HT-29 (cell line): ENCODE data around the gene GLMN. TPM values are rescaled to one million over a fixed set of nuclear protein-coding genes. Genes with fewer than 3 reads are reported as not detected.
"Not testable (repeated sequence)": the region's sequence is repeated elsewhere in the genome, so short reads cannot be mapped to it uniquely, and the experiment has no call there.

ENCODE experiments used
- DNase-seq: peaks from one replicate; pipeline ENCODE4 v3.0.0-alpha.2; 2015; ENCODE audit warnings: low spot score
- total RNA-seq: library from RNA; depleted of rRNA; stranded (reverse); fragments of >200 nt; shearing (Covaris generic); gene quantifications from 2 replicates; pipeline ENCODE4 v1.2.3, GENCODE V29; 2014

The GLMN gene
- total RNA-seq, 1 experiment from 2014 or later = 2.3 TPM

DNA sequence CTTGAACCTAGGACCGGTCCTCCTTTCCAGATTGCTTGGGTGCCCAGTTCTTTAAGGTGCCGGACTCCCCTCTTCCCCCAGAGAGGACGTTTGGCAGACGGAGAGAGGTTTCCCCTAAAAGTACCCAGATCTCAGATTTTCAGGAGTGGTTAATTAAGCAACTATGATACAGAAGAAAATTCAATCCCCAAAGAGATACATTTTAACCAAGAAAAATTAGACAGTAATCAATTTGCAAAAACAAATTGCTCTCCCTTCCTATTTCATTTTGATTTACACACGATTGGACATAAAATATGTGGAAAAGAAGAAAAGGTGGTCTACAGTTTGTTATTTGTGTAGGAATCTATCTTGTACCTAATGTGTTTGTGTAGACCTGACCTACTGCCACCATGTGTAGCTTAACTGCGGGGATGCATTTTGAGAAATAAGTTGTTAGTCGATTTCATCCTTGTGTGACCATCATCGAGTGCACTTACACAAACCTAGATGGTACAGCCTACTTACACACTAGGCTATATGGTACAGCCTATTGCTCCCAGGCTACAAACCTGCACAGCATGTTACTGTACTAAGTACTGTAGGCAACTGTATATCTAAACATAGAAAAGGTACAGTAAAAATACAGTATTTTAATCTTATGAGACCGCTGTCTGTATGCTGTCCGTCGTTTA lies 827 bp upstream of the GLMN start:
- peak; percentile 35 for DNase-seq

DNA sequence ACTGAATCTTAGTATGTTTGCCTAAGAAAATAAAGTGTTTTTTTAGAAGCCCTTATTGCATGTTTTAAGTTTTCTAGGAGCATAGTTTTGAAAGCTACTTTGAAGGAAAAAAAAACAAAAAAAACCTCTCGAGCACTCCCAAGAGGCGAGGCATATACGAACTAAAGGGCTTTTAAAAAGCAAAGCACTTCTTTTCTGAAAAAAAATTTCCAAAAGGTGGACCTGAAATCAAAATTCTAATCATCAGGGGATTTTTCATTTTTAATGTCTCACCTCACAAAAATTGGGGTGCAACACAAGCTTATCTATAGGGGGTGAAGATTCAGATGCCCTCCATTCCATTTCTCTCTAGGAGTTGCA lies 594 bp downstream of the GLMN start:
- DNase-seq = no peak

DNA sequence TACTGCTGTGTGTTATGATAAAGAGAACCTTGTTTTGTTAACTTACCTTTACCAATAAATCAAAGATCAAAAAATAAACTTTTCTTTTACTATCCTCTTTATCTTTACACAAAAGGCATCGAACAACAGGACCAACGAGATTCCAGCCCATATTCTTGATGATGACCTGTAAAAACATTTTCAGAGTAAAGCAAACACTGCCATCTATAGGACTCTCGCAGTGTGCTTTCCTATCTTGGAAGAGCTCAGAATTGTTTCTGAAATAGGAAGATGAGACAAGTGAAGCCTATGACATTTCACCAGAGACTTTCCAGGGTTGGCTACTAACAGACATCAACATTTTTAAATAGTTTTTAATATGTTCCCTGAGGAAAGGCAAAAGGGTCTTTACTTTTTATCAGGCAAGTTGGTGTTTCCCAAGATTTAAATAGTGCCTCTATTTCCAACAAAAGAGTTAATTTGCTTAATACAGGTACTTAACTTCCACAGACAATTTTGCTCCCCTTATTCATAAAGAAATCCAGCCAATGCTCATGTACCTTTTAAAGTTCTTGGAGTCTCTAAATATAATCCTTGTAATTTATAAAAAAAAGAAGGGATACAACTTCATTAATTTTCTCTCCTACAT lies 7.3 kb downstream of the GLMN start:
- DNase-seq = peak; percentile 71

DNA sequence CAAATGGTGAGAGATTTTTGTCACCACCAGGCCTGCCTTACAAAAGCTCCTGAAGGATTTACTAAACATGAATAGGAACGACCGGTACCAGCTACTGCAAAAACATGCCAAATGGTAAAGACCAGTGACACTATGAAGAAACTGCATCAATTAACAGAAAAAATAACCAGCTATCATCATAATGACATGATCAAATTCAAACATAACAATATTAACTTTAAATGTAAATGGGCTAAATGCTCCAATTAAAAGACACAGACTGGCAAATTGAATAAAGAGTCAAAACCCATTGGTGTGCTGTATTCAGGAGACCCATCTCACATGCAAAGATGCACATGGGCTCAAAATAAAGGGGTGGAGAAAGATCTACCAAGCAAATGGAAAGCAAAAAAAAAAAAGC lies 17.4 kb downstream of the GLMN start:
- DNase-seq = not testable (repeated sequence)

DNA sequence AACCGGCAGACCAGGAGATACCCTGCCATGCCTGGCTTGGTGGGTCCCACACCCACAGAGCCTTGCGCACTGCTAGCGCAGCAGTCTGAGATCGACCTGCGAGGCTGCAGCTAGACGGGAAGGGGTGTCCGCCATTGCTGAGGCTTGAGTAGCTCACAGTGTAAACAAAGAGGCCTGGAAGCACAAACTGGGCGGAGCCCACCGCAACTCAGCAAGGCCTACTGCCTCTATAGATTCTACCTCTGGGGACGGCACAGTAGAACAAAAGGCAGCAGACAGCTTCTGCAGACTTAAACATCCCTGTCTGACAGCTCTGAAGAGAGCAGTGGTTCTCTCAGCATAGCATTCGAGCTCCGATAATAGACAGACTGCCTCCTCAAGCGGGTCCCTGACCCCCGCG lies 19.0 kb downstream of the GLMN start:
- DNase-seq = not testable (repeated sequence)

DNA sequence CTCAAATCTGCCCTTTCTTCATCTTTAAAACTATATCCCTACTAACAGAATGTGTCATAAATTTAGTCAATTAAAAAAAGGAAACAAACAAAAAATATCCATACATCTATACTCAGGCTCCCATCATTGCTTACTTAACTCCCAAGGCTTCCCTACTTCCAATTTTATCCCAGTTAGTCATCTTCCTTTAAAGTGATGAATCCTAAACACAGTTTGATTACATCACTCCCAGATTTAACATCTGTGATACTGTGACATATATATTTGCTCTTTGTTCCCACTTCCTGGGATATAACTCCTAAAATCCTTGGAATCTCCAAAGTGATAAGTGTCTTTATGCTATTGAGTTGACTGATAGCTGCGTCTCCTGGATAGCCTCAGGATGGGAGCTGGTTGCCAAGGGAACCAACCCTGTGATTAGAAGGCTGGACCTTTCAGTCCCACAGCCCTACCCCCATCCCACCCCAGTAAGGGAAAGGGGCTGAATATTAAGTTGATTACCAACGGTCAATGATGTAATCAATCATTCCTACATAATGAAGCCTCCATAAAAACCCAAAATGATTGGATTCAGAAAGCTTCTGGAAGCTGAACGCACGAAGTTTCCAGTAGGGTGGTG lies 21.6 kb downstream of the GLMN start:
- no peak for DNase-seq

DNA sequence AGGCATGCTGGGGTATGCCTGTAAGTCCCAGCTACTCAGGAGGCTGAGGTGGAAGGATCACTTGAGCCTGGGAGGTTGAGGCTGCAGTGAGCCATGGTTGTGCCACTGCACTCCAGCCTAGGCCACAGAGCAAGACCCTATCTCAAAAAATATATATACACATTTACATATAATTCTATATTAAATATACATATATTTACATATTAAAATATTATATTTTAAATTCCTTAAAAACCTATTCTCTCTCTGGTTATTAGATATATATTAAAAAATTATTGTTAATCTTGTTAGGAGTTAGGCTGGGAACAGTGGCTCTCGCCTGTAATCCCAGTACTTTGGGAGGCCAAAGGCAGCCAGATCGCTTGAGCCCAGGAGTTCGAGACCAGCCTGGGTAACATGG lies 22.7 kb downstream of the GLMN start:
- no peak for DNase-seq

DNA sequence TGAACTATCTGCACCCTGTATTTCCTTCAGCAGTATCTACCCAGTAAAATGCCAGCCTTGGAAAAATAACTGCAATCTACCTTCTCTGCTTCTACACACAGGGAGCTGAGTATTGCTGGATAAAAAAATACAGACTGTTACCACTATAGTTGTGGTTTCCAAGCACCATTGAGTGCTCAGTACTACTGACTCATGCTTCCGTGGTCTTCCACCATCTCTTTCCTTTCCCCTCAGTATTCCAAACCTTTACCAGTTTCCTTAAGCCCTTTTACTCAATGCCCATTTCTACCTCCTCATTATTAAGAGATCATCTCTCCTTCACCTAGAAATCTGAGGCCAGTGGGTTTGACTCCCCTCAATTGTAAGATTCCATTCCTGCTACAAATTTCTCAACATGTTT lies 23.8 kb downstream of the GLMN start:
- no peak for DNase-seq

DNA sequence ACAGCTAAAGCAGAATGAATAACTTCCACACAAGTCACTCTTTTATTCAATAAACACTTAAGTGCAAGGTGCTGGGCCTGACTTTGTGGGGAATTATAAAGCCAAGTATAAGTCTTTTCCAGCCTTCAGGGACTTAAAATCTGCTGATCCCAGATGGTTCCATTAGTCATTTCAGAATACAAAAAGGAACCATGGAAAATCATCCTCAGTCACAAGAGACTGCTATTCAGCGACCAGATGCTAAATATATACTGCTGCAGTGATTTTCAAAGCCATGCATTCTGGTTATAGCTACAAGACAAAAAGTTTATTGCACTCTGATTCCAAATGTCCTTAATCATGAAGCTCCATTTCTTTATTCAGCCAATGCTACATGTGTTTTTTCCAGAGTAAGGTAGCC lies 25.7 kb downstream of the GLMN start:
- DNase-seq = no peak

DNA sequence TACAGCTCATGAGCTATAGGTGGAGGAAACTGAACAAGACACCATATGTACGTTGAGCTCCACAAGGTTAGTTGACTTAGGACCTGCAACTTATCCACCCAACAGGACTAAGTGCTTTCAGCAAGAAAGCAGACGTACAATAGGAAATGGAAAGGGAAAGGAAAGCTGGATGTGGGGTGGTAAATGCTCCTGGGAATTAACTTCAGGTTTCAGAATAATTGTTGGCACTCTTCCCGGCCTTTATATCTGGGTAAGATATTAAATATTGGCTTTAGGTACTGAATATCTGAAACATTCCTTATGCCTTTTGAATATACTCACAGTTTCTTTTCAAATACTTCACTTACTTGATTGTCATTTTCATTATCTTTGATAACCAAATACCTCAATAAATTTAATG lies 36.3 kb downstream of the GLMN start:
- DNase-seq = no peak

DNA sequence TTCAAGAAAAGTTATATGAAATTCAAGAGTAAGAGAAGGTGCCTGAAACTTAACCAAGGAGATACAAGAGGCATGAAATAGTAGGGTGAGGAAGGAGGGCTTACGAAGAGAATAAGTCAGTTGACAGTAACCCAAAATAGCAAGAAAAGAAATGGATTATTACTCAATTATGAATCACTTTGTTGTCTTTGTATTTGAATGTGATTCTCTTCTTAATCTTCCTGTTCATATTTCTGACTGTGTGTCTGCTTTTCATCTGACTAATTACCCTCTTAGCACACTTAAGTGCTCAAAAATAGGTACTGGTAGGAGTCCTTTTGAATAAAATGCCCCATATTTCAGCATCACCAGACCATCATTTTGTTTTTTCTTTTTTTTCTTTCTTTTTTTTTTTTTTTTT lies 39.4 kb downstream of the GLMN start:
- no peak for DNase-seq

DNA sequence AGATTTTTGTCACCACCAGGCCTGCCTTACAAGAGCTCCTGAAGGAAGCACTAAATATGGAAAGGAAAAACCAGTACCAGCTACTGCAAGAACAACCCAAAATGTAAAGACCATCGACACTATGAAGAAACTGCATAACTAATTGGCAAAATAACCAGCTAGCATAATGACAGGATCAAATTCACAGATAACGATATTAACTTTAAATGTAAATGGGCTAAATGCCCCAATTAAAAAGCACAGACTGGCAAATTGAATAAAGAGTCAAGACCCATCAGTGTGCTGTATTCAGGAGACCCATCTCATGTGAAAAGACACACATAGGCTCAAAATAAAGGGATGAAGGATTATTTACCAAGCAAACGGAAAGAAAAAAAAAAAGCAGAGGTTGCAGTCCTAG lies 44.1 kb downstream of the GLMN start:
- not testable (repeated sequence) for DNase-seq

DNA sequence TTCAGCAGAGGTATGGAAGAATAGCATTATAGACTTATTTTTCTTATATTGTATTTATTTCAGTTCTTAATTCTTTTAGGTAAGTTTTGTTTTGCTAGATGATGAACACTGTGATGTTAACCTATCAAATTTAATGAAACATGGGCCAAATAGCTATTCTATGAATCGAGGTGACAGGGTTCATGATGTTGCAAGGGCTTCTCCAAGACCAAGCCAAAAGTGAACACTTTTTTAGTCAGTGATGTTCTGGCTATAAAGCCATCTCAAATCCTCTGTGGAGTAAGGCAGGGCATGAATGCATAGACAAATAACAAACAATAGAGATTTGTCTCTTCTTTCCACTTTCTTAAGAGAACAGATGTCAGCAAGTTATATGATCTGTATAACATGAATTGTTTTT lies 54.4 kb downstream of the GLMN start:
- DNase-seq = no peak

DNA sequence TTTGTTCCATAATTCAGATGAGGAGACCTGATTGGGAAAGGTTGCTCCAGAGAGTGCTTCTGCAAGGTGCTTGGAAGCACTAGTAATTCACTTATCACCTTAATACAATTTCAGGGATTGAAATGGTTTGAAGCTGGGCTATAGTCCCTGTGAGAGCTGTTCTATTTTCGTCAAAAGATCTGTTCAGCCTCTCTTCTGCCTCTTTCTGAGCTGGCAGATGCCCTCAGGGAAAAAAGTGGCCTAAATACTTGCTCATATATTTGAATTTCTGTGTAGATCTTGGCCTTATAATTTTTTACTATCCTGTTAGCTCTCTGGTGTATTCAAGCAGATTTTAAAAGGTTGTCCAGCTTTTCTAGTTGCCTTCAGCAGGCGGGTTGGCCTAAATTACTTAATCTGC lies 58.8 kb downstream of the GLMN start:
- DNase-seq = no peak

DNA sequence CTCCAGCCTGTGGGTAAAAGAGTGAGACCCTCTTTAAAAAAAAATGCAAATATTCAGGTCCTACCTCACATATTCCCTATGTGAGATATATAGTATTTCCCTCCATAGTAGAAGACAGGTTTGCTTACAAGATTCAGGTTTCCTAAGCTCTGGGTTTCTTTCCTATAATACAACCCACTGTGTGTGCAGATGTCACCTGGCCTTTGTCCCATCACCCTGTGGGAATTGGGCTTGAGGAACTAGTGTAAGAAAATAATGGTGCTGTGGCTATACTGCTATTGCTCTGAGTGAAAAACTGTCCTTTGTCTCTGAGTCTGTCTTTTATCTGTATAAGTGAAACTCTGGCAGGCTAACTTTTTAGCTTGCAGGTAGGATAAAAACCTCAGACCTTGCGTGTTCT lies 68.1 kb downstream of the GLMN start:
- DNase-seq = no peak

DNA sequence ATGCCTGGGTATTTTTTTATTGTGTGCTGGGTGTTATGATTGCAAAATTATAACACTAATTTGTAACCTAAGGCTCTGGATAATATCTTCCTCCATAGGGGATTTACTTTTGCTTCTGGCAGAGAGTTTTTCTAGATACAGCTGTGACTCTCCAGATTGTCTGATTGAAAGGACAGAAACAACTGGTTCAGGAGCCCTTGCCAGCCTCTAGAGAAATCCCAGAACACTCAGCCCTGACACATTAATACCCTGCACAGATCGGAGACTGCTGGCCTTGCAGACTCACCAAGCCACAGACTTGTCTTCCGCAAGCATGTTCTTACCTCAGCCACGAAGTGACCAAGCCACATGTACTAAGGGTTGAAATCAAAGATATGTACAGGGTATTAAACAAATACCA lies 70.4 kb downstream of the GLMN start:
- no peak for DNase-seq

DNA sequence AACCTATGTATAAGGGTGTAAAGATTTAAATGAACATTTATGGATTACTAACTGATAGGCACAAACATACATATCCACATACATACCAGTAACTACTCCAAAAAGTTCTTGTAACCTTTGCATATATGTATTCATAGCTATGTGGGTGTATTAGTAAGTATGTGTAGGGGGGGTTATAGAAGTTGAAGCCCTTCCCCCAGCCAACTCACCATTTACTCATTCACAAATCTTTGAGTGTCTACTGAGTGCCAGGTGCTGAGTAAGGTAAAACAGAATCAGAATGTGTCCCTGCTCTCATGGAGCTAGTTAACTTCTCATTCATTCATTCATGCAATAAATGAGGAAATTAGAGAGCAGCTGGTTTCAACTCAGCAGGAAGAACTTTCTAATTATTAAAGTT lies 79.8 kb downstream of the GLMN start:
- no peak for DNase-seq

DNA sequence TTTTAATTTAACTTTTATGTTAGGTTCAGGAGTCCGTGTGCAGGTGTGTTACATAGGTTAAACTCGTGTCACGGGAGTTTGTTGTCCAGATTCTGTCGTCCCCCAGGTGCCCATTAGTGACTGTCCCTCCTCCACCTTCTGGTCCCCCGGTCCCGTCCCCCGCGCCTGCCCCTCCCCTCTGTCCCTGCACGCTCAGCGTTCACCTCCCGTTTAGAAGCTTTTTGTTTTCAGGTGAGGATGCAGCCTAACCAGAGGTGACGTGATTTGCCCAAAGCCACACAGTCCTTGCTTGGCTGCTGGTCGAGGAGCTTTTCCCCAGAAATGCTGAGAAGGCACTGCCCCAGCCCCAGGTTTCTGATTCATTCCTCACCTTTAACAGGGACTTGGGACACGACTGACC lies 80.2 kb downstream of the GLMN start:
- DNase-seq = no peak

DNA sequence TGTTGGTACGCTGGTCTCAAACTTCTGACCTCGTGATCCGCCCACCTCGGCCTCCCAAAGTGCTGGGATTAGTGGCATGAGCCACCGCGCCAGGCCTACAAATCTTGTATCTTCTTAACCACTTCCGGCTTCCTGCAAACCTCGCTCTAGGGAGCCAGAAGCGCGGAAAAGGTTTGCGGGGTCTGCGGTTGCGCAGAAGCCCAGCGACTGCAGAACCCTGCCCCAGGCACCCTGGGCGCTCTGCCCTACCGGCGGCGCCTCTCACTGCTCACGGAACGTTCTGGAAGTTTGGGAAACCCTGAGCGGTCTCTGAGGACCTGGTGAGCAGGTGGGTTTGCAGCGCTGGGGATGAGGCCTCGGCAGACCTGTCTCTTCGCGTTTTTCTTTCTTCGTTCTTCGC lies 81.1 kb downstream of the GLMN start, which contains the start of gene C1orf146:
TSS of gene C1orf146 (plus strand) at position 195 of the 400 bp plus-strand sequence. CDS start 13,506 bp downstream, outside the sequence.
- DNase-seq = no peak

DNA sequence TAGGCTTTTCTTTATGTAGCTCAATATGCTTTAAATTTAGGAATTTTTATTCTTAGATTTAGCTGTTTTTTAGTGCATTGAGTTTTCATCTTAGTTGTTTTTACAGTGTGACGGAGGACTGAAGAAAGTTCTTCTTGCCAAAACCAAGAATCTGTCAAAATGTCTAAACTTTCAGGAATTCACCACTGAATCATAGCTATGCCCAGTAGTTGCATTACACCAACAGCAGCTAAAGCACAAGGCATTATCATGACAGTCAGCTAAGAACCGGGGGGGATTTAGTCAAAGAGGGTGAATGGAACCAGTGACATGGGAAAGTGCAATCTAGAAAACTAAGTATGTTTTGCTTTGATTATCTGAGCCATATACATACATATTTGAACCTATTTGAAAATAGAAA lies 87.6 kb downstream of the GLMN start:
- DNase-seq = no peak

DNA sequence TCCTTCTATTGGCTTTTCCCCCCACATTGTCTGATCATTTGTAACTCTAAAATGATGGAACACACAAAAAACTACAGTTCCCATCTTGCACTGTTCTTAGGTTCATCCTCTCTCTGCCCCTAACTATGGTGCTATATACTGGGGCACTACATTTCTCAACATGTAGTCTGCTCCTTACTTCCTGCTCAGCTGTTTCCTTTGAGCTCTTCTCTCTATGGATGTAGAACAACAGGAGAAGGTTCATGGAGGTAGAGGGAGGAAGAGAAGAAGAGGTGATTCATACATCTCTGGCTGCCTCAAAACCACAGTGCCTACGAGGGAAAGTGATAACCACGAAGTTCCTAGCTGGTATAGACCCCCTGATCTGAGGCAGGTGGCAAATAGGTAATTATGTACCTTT lies 88.1 kb downstream of the GLMN start:
- DNase-seq = no peak

DNA sequence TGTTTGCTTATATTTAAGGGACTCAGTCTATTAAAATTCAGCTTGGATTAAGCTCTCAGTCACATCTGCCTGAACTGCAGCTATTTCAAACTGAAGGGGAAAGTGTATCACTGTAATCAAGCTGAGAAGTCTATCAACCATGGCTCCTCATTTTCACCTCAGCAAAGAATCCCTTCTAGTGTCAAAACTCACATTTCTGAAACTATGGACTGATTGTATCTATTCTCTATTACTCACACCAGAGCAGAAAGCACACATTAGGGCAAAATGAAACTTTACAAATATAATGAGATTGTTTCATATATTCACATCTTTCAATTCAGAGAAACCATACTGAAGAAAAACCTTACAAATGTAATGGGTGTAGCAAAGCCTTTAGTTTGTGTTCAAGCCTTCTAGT lies 95.7 kb downstream of the GLMN start:
- DNase-seq = no peak

DNA sequence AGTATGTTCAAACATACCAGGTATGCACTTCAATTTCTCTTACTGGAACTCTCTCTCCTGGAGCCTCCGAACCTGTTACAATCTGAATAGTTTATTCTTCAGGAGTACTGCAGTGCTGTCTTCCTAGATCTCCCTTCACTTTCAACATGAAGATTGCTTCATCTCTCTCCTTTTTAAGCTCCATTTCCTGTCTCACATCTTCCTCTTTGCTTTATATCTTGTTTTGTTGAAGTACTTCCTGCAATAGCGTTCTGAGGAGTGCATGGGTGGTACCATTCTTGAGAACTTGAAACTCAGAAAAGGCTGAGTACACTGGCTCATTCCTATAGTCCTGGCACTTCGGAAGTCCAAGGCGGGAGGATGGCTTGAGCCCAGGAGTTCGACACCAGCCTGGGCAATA lies 96.8 kb downstream of the GLMN start:
- no peak for DNase-seq
